IMR-90 (cell line): ENCODE measurements around the gene EIF4G3. TPM values are rescaled to one million over a fixed set of nuclear protein-coding genes. Genes with fewer than 3 reads are reported as not detected.

Source experiments
- ATAC-seq: fragments of 200-7000 bp; cut with Tn5 transposase; 2 replicates; pipeline ENCODE4 v1.9.1; 2020; ENCODE audit warnings: low read depth, mild to moderate bottlenecking, moderate library complexity
- BruUV-seq: library from RNA; stranded (reverse); fragments of 400-500 nt; replicated peaks from 2 replicates; lab custom pipeline; 2021; lab: Mats Ljungman, UMichigan
- CTCF ChIA-PET: fragments of 300-600 bp; formaldehyde crosslinking; extraction: SDS; loops from one replicate; lab custom pipeline; 2021; ENCODE audit warnings: antibody characterized with exemption; lab: Yijun Ruan, JAX
- POLR2A ChIA-PET: fragments of 300-600 bp; sonication (Branson Sonifier 250); formaldehyde crosslinking; loops from one replicate; lab custom pipeline; 2022; ENCODE audit warnings: antibody characterized with exemption; ENCODE audit not compliant: unreplicated experiment; lab: Charles Lee
- DNase-seq: peaks from one replicate; pipeline ENCODE4 v3.0.0; 2013
- H2AFZ ChIP-seq: replicated peaks from 2 replicates; pipeline ENCODE3; 2013; ENCODE audit warnings: low read length, mild to moderate bottlenecking; ENCODE audit not compliant: poor library complexity
- H2AK5ac ChIP-seq: 2 replicates; pipeline ENCODE4 v1.6.1; 2013; ENCODE audit warnings: low read depth, low read length, inconsistent platforms
- H2AK9ac ChIP-seq: replicated peaks from 2 replicates; pipeline ENCODE3; 2013; ENCODE audit warnings: mild to moderate bottlenecking, low read depth, low read length, moderate library complexity; ENCODE audit not compliant: poor library complexity
- H2BK120ac ChIP-seq: 2 replicates; pipeline ENCODE4 v1.6.1; 2013; ENCODE audit warnings: low read depth, low read length, inconsistent platforms
- H2BK15ac ChIP-seq: 3 replicates; pipeline ENCODE4 v1.6.1; 2013; ENCODE audit warnings: low read depth, low read length, inconsistent platforms
- H2BK20ac ChIP-seq: 2 replicates; pipeline ENCODE4 v1.6.1; 2013; ENCODE audit warnings: low read depth, mild to moderate bottlenecking, inconsistent platforms, low read length, moderate library complexity
- H2BK5ac ChIP-seq: 2 replicates; pipeline ENCODE4 v1.6.1; 2013; ENCODE audit warnings: mild to moderate bottlenecking, low read depth, low read length, inconsistent platforms; ENCODE audit not compliant: poor library complexity, severe bottlenecking
- H3K14ac ChIP-seq: replicated peaks from 2 replicates; pipeline ENCODE4 v1.6.1; 2013; ENCODE audit warnings: low read depth, low read length, inconsistent platforms
- H3K18ac ChIP-seq: 2 replicates; pipeline ENCODE4 v1.6.1; 2013; ENCODE audit warnings: low read depth, low read length, control low read depth
- H3K23ac ChIP-seq: 2 replicates; pipeline ENCODE4 v1.6.1; 2013; ENCODE audit warnings: low read depth, low read length, inconsistent platforms
- H3K27ac ChIP-seq: 2 replicates; pipeline ENCODE4 v1.5.1; 2013; ENCODE audit warnings: mild to moderate bottlenecking, control low read depth, low read length; ENCODE audit not compliant: insufficient read depth
- H3K27me3 ChIP-seq: 2 replicates; pipeline ENCODE4 v1.6.1; 2013; ENCODE audit warnings: low read length; ENCODE audit not compliant: control insufficient read depth, insufficient read depth
- H3K36me3 ChIP-seq: 2 replicates; pipeline ENCODE4 v1.6.1; 2013; ENCODE audit warnings: low read length, mixed read lengths; ENCODE audit not compliant: control insufficient read depth, insufficient read depth
- H3K4ac ChIP-seq: 2 replicates; pipeline ENCODE4 v1.6.1; 2013; ENCODE audit warnings: low read depth, low read length, inconsistent platforms
- H3K4me1 ChIP-seq: 2 replicates; pipeline ENCODE4 v1.6.1; 2013; ENCODE audit warnings: low read length, mixed read lengths; ENCODE audit not compliant: control insufficient read depth, insufficient read depth
- H3K4me2 ChIP-seq: 2 replicates; pipeline ENCODE4 v1.6.1; 2013; ENCODE audit warnings: low read depth, mild to moderate bottlenecking, control low read depth, low read length, moderate library complexity
- H3K4me3 ChIP-seq: 2 replicates; pipeline ENCODE4 v1.5.1; 2013; ENCODE audit warnings: low read depth, mild to moderate bottlenecking, control low read depth, low read length, moderate library complexity; ENCODE audit not compliant: insufficient read depth
- H3K56ac ChIP-seq: 2 replicates; pipeline ENCODE4 v1.6.1; 2013; ENCODE audit warnings: low read length, inconsistent platforms; ENCODE audit not compliant: insufficient read depth; ENCODE audit errors: extremely low read depth
- H3K79me1 ChIP-seq, 2 experiments: 2 replicates each; pipeline ENCODE4 v1.6.1; 2013; ENCODE audit warnings: low read length in 2 of 2, inconsistent platforms in 1 of 2, low read depth in 1 of 2
- H3K9ac ChIP-seq: 2 replicates; pipeline ENCODE4 v1.6.1; 2013; ENCODE audit warnings: low read depth, low read length, control low read depth
- H3K9me1 ChIP-seq: 2 replicates; pipeline ENCODE4 v1.6.1; 2013; ENCODE audit warnings: low read length, inconsistent platforms; ENCODE audit not compliant: insufficient read depth
- H3K9me3 ChIP-seq: 2 replicates; pipeline ENCODE4 v1.6.1; 2013; ENCODE audit warnings: low read length; ENCODE audit not compliant: control insufficient read depth, insufficient read depth
- H4K20me1 ChIP-seq: 2 replicates; pipeline ENCODE4 v1.6.1; 2013; ENCODE audit warnings: low read length, inconsistent platforms; ENCODE audit not compliant: insufficient read depth
- H4K5ac ChIP-seq: 2 replicates; pipeline ENCODE4 v1.6.1; 2013; ENCODE audit warnings: mild to moderate bottlenecking, low read depth, low read length, control low read depth
- H4K8ac ChIP-seq, 2 experiments: 2 replicates each; pipeline ENCODE4 v1.6.1; 2013; ENCODE audit warnings: low read depth in 2 of 2, low read length in 2 of 2, control low read depth in 1 of 2, inconsistent platforms in 1 of 2
- H4K91ac ChIP-seq: 2 replicates; pipeline ENCODE4 v1.6.1; 2013; ENCODE audit warnings: low read depth, low read length, inconsistent platforms; ENCODE audit not compliant: insufficient read depth
- MAZ ChIP-seq: IDR thresholded peaks from 2 replicates; pipeline ENCODE4 v1.6.1; 2012; ENCODE audit warnings: low read depth, mild to moderate bottlenecking, low read length, improper control_type of control experiment, moderate library complexity, borderline replicate concordance
- POLR2A ChIP-seq: IDR thresholded peaks from 2 replicates; pipeline ENCODE4 v1.6.1; 2012; ENCODE audit warnings: mild to moderate bottlenecking, low read depth, low read length
- RAD21 ChIP-seq: IDR thresholded peaks from 2 replicates; pipeline ENCODE4 v1.6.1; 2012; ENCODE audit warnings: low read length, improper control_type of control experiment
- RCOR1 ChIP-seq: IDR thresholded peaks from 2 replicates; pipeline ENCODE4 v1.6.1; 2012; ENCODE audit warnings: mild to moderate bottlenecking, low read length, improper control_type of control experiment; ENCODE audit not compliant: insufficient replicate concordance
- WGBS, 2 experiments: methylation state at CpG; one replicate each; pipeline versions ENCODE4 v1.1.5 to v1.1.7; 2013; ENCODE audit warnings: missing lambda C conversion rate in 2 of 2; ENCODE audit not compliant: insufficient read length in 1 of 2; ENCODE audit errors: extremely low coverage in 2 of 2; 5-methylcytosine and 5-hydroxymethylcytosine counted together
- dilution Hi-C: fragments of 300-500 bp; cut with HindIII; formaldehyde crosslinking; loops from one replicate; pipeline ENCODE4 v1.14.3; 2018; ENCODE audit warnings: low sequenced_read_pairs; ENCODE audit not compliant: unreplicated experiment
- in situ Hi-C: fragments of 300-500 bp; cut with MboI; formaldehyde crosslinking; loops from 3 replicates; pipeline ENCODE4 v1.14.3; 2019; ENCODE audit warnings: low sequenced_read_pairs, inconsistent platforms, mixed read lengths
- intact Hi-C: fragments of 100-400 bp; cut with micrococcal nuclease; formaldehyde crosslinking; loops from 2 replicates; pipeline ENCODE4 v1.10.0; 2022
- polyA plus RNA-seq, 3 experiments: library from polyadenylated mRNA; depleted of rRNA; stranded (reverse); fragments of >200 nt; gene quantifications; 2 replicates each; pipeline ENCODE4 v1.2.3, GENCODE V29; 2012; ENCODE audit warnings: low replicate concordance in 1 of 3
- total RNA-seq: library from RNA; depleted of rRNA; stranded (reverse); fragments of >200 nt; gene quantifications from 2 replicates; pipeline ENCODE4 v1.2.3, GENCODE V29; 2012
- TF ChIP-seq, protein P1 (sequence below): fragments of 150-350 bp; IDR thresholded peaks from 2 replicates; pipeline ENCODE4 v1.6.1; 2016; ENCODE audit warnings: low read depth, mild to moderate bottlenecking, low read length, moderate library complexity, borderline replicate concordance

The EIF4G3 gene
- total and polyA plus RNA-seq, 2 of the 4 experiments (the other 2 are of a cell fraction): 25.8 to 49.2 TPM

DNA sequence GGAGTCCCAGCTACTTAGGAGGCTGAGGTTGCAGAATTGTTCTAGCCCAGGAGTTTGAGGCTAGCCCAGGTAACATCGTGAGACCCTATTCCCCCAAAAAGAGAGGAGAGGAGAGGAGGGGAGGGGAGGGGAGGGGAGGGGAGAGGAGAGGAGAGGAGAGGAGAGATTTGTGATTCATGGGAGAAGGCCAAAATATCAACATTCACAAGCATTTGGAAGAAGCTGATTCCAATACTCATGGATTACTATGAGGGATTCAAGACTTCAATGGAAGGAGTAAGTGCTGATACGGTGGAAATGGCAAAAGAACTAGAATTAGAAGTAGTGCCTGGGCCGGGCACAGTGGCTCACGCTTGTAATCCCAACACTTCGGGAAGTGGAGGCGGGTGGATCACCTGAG, 187.8 kb downstream of the EIF4G3 start:
- H4K20me1 ChIP-seq: peaks cover 17% of the 10 kb centered on the region; the same call in 1 of the 2 replicates
- no peak overlapping the region for H4K91ac ChIP-seq
- no peak overlapping the region for H2BK15ac ChIP-seq
- no peaks in the 10 kb centered on the region for H3K36me3 ChIP-seq
- H3K23ac ChIP-seq: no peak overlapping the region
- no peak overlapping the region for H2BK120ac ChIP-seq
- TF ChIP-seq RCOR1 (no peak), MAZ (no peak), POLR2A (no peak), RAD21 (no peak)
- TF ChIP-seq, protein P1, sequence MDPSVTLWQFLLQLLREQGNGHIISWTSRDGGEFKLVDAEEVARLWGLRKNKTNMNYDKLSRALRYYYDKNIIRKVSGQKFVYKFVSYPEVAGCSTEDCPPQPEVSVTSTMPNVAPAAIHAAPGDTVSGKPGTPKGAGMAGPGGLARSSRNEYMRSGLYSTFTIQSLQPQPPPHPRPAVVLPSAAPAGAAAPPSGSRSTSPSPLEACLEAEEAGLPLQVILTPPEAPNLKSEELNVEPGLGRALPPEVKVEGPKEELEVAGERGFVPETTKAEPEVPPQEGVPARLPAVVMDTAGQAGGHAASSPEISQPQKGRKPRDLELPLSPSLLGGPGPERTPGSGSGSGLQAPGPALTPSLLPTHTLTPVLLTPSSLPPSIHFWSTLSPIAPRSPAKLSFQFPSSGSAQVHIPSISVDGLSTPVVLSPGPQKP: no peak
- no peaks in the 10 kb centered on the region for H3K27me3 ChIP-seq
- H3K4me1 ChIP-seq: peaks cover 6% of the 10 kb centered on the region; the same call in 1 of the 2 replicates
- BruUV-seq: no TSS peak
- ATAC-seq (no peak), DNase-seq (no peak)
- no peak overlapping the region for H2AFZ ChIP-seq
- no peak overlapping the region for H2BK5ac ChIP-seq
- no peak overlapping the region for H2AK9ac ChIP-seq
- intact Hi-C loops: no loop called here
- H3K9me3 ChIP-seq: no peaks in the 10 kb centered on the region
- H3K79me1 ChIP-seq: peaks cover 24 to 63% of the 10 kb centered on the region in 2 experiments
- H3K27ac ChIP-seq: no peak overlapping the region
- CTCF ChIA-PET: interaction anchor here (1.1 kb wide), 1 partner anchor 26 kb away, joined by 5 read pairs; no protein-coding TSS in a partner anchor
- H2BK20ac ChIP-seq: no peak overlapping the region
- no peak overlapping the region for H2AK5ac ChIP-seq
- H3K4me3 ChIP-seq: no peak overlapping the region
- 80% methylated on average over 1 of the region's 6 CpGs; no CpG with 5 or more reads in 1 of the 2 experiments for WGBS, 2 experiments
- H3K4me2 ChIP-seq: no peak overlapping the region
- no peak overlapping the region for H3K18ac ChIP-seq
- H3K56ac ChIP-seq: no peak overlapping the region
- peaks cover 2% of the 10 kb centered on the region; the same call in 1 of the 2 replicates for H3K9me1 ChIP-seq
- in situ Hi-C loops: loop anchor here (10.0 kb wide), 1 partner anchor 206 kb away; no protein-coding TSS in a partner anchor
- H3K14ac ChIP-seq: no peak overlapping the region
- H4K8ac ChIP-seq: no peak overlapping the region
- H3K9ac ChIP-seq: no peak overlapping the region
- dilution Hi-C loops: no loop called here
- POLR2A ChIA-PET: no interaction called here
- no peak overlapping the region for H4K5ac ChIP-seq
- no peak overlapping the region for H3K4ac ChIP-seq
